Measurements from ENCODE around the gene NCAM2. TPM values are rescaled to one million over a fixed set of nuclear protein-coding genes. Genes with fewer than 3 reads are reported as not detected.

Gene NCAM2
- total and polyA plus RNA-seq, 2 of the 8 experiments (the other 6 are each of a cell fraction or from before 2014, with no cell fraction given), result 0.14 to 1.1 TPM

DNA sequence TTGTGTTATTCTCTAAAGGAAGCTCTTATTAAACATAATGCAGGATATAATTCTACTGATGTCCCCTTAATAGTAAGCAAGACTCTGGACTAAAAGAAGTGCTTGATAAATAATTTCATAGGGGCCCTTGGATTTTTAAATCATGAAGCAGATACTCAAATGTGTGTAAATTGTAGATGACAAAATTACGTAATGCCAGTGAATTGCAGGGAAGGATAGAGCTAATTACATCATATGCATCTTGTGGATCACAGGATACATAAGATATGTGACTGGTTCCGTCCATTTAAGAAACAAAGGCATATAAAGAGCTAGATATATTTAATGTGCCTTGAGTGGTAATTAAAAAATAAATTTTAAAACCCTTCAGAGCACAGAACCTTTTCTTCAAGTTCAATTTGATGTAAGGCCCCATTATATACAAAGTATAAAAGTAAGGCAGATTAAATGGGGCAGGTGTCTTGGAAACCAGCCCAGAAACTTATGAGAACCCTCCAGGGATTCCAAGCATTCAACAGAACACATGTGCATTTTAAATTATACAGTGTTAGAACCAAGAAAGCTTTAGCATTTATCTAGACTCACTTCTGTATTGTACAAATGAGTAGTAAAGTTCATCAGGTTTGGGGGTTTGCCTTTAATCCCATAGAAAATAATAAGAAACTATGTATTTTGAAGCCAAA is 190.4 kb downstream of the NCAM2 start (continued):
- TF ChIP-seq ZNF274 (IDR thresholded peaks at IDR 0.05; ENCODE audit: borderline replicate concordance, extremely low read depth, low read length), result no peak
- no peak for TF ChIP-seq RAD21 (IDR thresholded peaks at IDR 0.05 in 1 of 2, conservative IDR thresholded peaks at IDR 0.05 in 1 of 2; ENCODE audit: low read depth in 2 of 2, low read length in 2 of 2)
- TF ChIP-seq GABPA (IDR thresholded peaks at IDR 0.05; ENCODE audit: borderline replicate concordance, insufficient read depth, low read length), result no peak
